Measurements from ENCODE around the gene KARS1. TPM values are rescaled to one million over a fixed set of nuclear protein-coding genes. Genes with fewer than 3 reads are reported as not detected.

The KARS1 gene
- total RNA-seq, 1 experiment from 2014 or later, result 196 TPM

GRCh38 chr16:75660726-75661302, 13.3 kb upstream of the KARS1 start:
- ChIA-PET CTCF (no interaction called here), POLR2A (no interaction called here)
- no peaks in the 10 kb centered on the region for H3K27me3 ChIP-seq (ENCODE audit: insufficient read depth, low read length)

More at GRCh38 chr16:75660726-75661302, 13.3 kb upstream of the KARS1 start:
- no peak for TF ChIP-seq MAX (IDR thresholded peaks at IDR 0.05)
- no peak for TF ChIP-seq ZNF274 (IDR thresholded peaks at IDR 0.05; ENCODE audit: low read depth, low read length)
- no peak for TF ChIP-seq ATF3 (IDR thresholded peaks at IDR 0.05)
- TF ChIP-seq ZFX (IDR thresholded peaks at IDR 0.05), result no peak
- no peak for TF ChIP-seq SP1 (IDR thresholded peaks at IDR 0.05; ENCODE audit: low read depth)
- TF ChIP-seq FOSL1 (IDR thresholded peaks at IDR 0.05; ENCODE audit: low read depth), result no peak
- TF ChIP-seq SIN3A (IDR thresholded peaks at IDR 0.05; ENCODE audit: low read depth), result no peak
- TF ChIP-seq EGR1 (IDR thresholded peaks at IDR 0.05; ENCODE audit: low read depth), result no peak
- TF ChIP-seq CBX3 (IDR thresholded peaks at IDR 0.05; ENCODE audit: low read depth), result no peak
- no peak for TF ChIP-seq JUND (IDR thresholded peaks at IDR 0.05)
- no peak for TF ChIP-seq EZH2 (IDR thresholded peaks at IDR 0.05)
- TF ChIP-seq ZBTB33 (IDR thresholded peaks at IDR 0.05; ENCODE audit: extremely low read depth, insufficient replicate concordance, low read length), result no peak
- TF ChIP-seq CEBPB (IDR thresholded peaks at IDR 0.05; ENCODE audit: low read depth), result no peak
- no peak for TF ChIP-seq POLR2A (IDR thresholded peaks at IDR 0.05; ENCODE audit: borderline replicate concordance, extremely low read depth, insufficient read depth, insufficient read length)
- TF ChIP-seq ELF1 (IDR thresholded peaks at IDR 0.05; ENCODE audit: borderline replicate concordance, low read depth), result no peak
- no peak for TF ChIP-seq SRF (IDR thresholded peaks at IDR 0.05; ENCODE audit: low read depth)
- no peak for TF ChIP-seq RAD21 (IDR thresholded peaks at IDR 0.05; ENCODE audit: low read depth)
- no peak for TF ChIP-seq REST (IDR thresholded peaks at IDR 0.05; ENCODE audit: low read depth)
- Histone ChIP-seq H3K9me3 (ENCODE audit: control insufficient read depth in 1 of 2, insufficient read depth in 1 of 2, low read depth in 1 of 2, low read length in 2 of 2) (no peaks in the 10 kb centered on the region), H3K4me1 (ENCODE audit: control insufficient read depth in 1 of 2, insufficient read depth in 2 of 2, low read length in 2 of 2) (no peaks in the 10 kb centered on the region), H3K9ac (ENCODE audit: low read length) (no peak overlapping the region), H3K4me2 (ENCODE audit: low read length) (no peak overlapping the region), H3K4me3 (replicated peaks in 1 of 2; ENCODE audit: low read depth in 1 of 2, low read length in 2 of 2) (no peak overlapping the region), H3K36me3 (ENCODE audit: control insufficient read depth in 1 of 2, insufficient read depth in 2 of 2, low read length in 2 of 2) (peaks cover 13 to 16% of the 10 kb centered on the region in 2 experiments; a peak in 2 of 4 replicates), H2AFZ (ENCODE audit: low read depth, low read length, poor library complexity, severe bottlenecking) (no peak overlapping the region), H3K79me2 (ENCODE audit: insufficient read depth, low read length) (no peaks in the 10 kb centered on the region), H4K20me1 (ENCODE audit: insufficient read depth) (no peaks in the 10 kb centered on the region), H3K9me2 (ENCODE audit: insufficient read depth) (no peaks in the 10 kb centered on the region), H3K27ac (ENCODE audit: low read depth, low read length) (no peak overlapping the region)
- no TSS peak for BruUV-seq (replicated peaks)
- ATAC-seq, result no peak
- intact Hi-C loops (cut with micrococcal nuclease), result no loop called here
- DNase-seq (ENCODE audit: low read depth, low spot score), result no peak
- RAD21 ChIA-PET (ENCODE audit: low non-redundant PET in 1 of 2, low total read pairs in 2 of 2, uncharacterized antibody in 2 of 2, unreplicated experiment in 2 of 2), result no interaction called here

Data from HCT116 (cell line).